CD4-positive, alpha-beta T cell treated with Interleukin-4 for 1 hour (primary cell): Measurements from ENCODE around the gene HDHD3.
"Not testable (repeated sequence)": the region's sequence is repeated elsewhere in the genome, so short reads cannot be mapped to it uniquely, and the experiment has no call there.

Source experiments
- DNase-seq, 2 donors: peaks; one replicate each; pipeline ENCODE4 v3.0.0-alpha.2; 2020 to 2022

HDHD3 gene

GRCh38 chr9:113389451-113389850, 12.7 kb upstream of the HDHD3 start:
- no peak for DNase-seq

DNA sequence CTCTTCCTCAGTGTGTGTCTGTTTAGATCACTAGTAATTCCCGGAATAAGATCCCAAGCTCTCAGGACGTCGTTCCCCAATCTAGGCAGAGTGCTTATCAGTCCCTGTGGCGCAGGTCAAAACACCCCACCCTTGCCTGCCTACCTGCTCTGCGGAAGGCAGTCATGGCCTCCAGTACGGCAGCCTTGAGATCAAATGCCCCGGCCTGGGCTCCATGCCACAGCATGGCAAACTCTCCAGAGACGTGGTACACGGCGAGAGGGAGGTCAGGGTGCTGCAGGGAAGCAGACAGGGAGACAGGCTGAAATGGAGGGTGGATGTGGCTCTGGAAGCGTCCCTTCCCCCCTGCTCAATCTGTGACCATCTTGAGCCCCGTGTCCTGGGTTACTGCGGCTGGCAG, 12.0 kb upstream of the HDHD3 start:
- DNase-seq, result no peak

DNA sequence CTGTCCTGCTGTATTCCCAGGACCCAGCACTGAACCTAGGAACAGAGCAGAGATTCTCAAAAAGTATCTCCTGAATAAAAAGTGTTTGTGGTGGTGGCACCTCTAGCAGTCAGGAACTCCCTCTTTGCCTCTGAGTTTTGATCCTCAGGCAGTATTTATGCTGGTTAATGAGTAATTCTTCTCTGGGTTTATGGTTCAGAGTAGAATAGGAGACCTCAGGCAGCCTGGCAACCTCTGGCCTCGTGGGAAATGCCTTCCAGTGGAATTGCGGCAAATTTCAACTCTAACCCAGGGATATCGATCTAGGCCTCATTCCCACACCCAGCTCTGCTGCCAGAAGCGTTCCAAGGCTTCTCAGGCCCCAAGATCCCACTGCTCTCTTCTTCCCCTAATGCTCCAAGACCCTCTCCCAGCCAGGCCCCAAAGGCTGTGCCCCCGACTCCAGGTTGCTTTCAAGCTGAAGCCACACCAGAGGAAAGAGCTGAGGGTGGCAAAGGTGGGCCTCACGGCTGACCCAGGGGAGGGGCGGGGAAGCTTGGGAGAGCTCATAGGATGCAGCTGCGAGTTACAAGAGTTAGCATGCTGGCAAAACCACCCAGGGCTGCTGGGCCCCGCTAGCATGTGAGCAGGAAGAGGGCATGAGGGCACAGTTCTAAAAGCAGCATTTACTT, 10.9 kb upstream of the HDHD3 start:
- DNase-seq, result no peak

GRCh38 chr9:113386571-113387393, 10.0 kb upstream of the HDHD3 start:
- no peak for DNase-seq

DNA sequence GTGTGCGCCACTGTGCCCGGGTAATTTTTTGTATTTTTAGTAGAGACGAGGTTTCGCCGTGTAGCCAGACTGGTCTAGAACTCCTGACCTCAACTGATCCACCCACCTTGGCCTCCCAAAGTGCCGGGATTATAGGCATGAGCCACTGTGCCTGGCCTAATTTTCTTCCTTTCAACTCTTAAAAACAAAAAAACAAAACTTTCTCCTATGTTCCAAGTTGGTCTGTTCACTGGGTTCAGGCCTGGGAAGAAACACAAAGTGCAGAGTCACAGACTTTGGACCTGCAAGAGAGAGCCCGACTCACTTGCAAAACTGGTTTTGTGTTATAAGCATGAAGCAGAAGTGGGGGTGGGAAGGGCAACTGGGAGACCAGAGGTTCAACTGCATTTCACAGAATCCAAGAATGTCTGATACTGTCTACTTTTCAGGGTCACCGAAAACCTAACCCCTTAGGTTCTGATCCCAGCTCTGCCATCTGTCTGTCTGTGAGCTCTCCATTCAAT, 5.2 kb upstream of the HDHD3 start:
- no peak for DNase-seq

DNA sequence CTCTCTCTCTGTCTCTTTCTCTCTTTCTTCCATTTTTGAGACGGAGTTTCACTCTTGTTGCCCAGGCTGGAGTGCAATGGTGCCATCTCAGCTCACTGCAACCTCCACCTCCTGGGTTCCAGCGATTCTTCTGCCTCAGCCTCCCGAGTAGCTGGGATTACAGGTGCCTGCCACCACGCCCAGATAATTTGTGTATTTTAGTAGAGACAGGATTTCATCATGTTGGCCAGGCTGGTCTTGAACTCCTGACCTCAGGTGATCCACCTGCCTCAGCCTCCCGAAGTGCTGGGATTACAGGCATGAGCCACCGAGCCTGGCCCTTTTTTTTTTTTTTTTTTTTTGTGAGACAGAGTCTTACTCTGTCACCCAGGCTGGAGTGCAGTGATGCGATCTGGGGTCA, 4.7 kb upstream of the HDHD3 start:
- not testable (repeated sequence) for DNase-seq

GRCh38 chr9:113380869-113381378, 4.1 kb upstream of the HDHD3 start:
- no peak for DNase-seq

DNA sequence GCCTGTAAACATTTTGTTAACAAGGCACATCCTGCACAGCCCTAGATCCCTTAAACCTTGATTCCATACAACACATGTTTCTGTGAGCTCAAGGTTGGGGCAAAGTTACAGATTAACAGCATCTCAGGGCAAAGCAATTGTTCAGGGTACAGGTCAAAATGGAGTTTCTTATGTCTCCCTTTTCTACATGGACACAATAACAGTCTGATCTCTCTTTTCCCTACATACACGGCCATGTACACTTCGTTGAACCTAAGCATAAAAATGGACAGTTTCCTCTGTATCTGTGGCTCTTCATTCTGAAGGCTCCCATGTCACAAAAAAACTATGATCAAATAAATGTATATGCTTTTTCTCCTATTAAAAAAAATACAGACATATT, 3.0 kb upstream of the HDHD3 start:
- DNase-seq, result not testable (repeated sequence)

- DNase-seq, result not testable (repeated sequence)
Observed at GRCh38 chr9:113379094-113379828, 2.5 kb upstream of the HDHD3 start.

DNA sequence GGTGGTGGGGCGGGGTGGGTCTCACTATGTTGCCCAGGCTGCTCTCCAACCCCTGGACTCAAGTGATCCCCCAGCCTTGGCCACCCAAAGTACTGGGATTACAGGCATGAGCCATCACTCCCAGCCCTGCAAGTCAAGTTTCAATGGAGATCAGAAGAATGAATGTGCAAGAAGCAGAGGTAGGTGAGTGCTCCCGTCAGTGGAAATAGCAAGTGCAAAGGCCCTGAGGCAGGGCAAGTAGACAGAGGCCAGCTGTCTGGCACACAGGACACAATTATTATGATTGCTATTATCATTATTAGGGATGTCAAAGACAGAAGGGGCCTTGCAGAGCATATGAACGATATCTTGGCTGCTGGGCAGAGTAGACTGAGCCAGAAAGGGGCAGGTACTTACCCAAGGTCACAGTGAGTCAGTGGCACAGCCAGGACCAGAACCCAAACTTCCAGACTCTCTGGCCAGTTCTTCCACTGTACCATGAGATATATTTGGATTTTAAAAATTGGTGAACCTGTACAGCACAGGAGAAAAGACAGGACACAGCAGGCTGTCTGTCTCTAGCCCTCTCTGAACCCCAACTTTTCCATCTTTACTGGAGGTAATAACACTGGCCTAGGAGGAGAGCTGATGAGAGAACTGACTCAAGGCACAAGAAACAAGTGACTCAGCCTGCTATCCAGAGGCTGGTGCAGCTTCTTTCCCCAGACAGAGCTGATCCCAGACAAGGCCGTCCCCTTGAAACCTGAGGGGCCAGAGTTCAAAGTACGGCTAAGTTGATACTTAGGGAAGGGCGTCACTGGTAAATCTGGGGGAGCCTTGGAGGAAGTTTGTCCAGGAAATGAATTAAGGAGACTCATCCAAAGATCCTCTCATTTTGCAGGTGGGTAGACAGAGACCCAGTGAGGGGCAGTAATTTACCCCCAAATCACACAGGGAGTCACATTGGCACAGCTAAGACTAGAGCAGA, 1.4 kb downstream of the HDHD3 start:
- no peak for DNase-seq

- DNase-seq, result no peak
Observed at GRCh38 chr9:113373676-113374392, 3.0 kb downstream of the HDHD3 start.

DNA sequence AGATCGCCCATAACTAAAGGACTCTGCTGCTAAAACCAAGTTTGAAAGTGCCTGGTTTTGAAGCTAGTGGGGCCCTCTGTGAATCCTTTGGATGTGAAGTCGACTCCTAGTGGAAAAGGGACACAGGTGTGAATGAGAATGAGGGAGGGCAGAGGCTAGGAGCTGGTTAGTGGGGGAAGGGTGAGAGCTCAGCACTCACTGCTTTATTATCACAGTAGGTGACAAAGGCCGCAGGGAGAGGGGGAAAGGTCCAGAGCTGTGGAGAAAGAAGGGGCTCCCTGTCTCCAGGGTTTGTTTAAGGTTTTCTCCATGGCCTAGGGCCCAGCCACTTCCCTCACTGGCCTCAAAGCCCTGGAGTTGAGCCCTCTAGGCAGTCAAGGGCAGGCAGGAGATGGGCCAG, 3.5 kb downstream of the HDHD3 start:
- no peak for DNase-seq

- DNase-seq, result no peak
Observed at GRCh38 chr9:113372059-113372458, 4.7 kb downstream of the HDHD3 start.

- no peak for DNase-seq
Observed at GRCh38 chr9:113370806-113371325, 5.9 kb downstream of the HDHD3 start.

DNA sequence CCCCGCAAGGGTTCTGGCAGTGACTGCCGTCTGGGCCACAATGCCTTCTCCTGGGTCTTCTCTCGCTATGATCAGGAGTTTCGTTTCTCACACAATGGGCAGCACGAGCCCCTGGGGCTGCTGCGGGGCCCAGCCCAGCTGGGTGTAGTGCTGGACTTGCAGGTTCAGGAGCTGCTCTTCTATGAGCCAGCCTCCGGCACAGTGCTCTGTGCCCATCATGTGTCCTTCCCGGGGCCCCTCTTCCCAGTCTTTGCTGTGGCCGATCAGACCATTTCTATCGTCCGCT, 7.0 kb downstream of the HDHD3 start:
- DNase-seq, result no peak

DNA sequence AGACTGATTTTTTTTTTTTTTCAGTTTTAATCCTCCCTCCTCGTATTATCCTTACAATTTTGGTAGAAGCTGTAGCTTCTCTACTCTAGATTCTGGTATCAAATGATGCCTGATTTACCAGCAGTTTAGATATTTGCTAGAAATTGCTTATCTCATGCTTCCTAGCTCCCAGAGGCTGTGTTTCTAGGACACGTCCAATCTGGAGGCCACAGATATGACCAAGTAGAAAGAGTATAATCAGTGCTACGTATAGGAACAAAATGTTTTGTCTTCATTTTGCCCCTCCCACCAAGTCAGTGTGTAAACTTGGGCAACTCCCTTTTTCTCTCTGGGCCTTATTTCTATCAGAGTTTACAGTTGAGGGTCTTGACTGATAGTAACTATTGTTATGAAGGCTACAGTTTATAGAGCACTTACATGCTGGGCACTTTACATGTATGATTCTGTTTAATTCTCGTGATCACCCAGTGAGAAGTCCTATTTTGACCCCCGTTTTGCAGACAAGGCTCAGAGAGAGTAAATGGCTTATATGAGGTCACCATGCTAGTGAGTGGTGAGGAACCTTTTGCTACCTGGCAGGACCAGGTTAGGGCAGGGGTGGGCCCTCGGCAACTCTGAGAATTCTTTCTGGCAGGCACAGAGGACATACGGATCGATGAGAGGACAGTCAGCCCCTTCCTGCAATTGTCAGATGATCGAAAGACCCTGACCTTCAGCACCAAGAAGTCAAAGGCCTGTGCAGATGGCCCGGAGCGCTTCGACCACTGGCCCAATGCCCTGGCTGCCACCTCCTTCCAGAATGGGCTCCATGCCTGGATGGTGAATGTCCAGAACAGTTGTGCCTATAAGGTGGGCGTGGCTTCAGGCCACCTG, 7.6 kb downstream of the HDHD3 start:
- DNase-seq, result no peak

- no peak for DNase-seq
Observed at GRCh38 chr9:113368348-113368981, 8.3 kb downstream of the HDHD3 start.

DNA sequence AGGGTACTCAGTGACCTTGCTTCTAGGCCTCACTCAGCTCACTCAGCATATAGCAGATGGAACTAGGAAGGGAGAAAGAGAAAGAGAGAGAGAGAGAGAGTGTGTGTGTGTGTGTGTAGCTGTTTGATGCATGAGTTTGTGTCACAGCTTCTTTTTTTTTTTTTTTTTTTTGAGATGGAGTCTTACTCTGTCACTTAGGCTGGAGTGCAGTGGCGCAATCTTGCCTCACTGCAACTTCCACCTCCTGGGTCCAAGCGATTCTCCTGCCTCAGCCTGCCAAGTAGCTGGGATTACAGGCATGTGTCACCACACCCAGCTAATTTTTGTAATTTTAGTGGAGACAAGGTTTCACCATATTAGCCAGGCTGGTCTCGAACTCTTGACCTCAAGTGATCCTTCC, 11.1 kb downstream of the HDHD3 start:
- peak in 1 of 2 donors; percentile 21 for DNase-seq

GRCh38 chr9:113364951-113365350, 11.8 kb downstream of the HDHD3 start:
- no peak for DNase-seq

- no peak for DNase-seq
Observed at GRCh38 chr9:113363336-113363735, 13.4 kb downstream of the HDHD3 start.
